ENCODE results near the gene MLLT6. TPM values are rescaled to one million over a fixed set of nuclear protein-coding genes. Genes with fewer than 3 reads are reported as not detected.

MLLT6 gene
- total RNA-seq, 3 donors from 2014 or later = 90.1 to 164 (median 112) TPM

- Histone ChIP-seq H3K4me1 (ENCODE audit: low read depth) (peaks cover 30% of the 10 kb centered on the region), H3K36me3 (ENCODE audit: low read depth) (no peaks in the 10 kb centered on the region), H3K9me3 (no peaks in the 10 kb centered on the region), H3K4me3 (no peak overlapping the region)
- no peak for TF ChIP-seq CTCF (IDR thresholded peaks at IDR 0.05)
- intact Hi-C loops (cut with DNase I, micrococcal nuclease) = no loop called here
- peak in 1 of 3 donors; percentile 32 for DNase-seq
- no peak for ATAC-seq
These were observed 35.0 kb downstream of the MLLT6 start for GRCh38 chr17:38740044-38740443.

GRCh38 chr17:38740806-38741205, 35.7 kb downstream of the MLLT6 start:
- DNase-seq = no peak
- no peaks in the 10 kb centered on the region for H3K36me3 ChIP-seq (ENCODE audit: low read depth)
- no peak for TF ChIP-seq CTCF (IDR thresholded peaks at IDR 0.05)
- H3K4me3 ChIP-seq = no peak overlapping the region
- peaks cover 30% of the 10 kb centered on the region for H3K4me1 ChIP-seq (ENCODE audit: low read depth)
- ATAC-seq = no peak
- intact Hi-C loops (cut with DNase I, micrococcal nuclease) = no loop called here
- H3K9me3 ChIP-seq = no peaks in the 10 kb centered on the region

GRCh38 chr17:38741461-38741860, 36.4 kb downstream of the MLLT6 start:
- DNase-seq = no peak

GRCh38 chr17:38741921-38742410, 36.9 kb downstream of the MLLT6 start:
- Histone ChIP-seq H3K4me1 (ENCODE audit: low read depth) (peaks cover 36% of the 10 kb centered on the region), H3K9me3 (no peaks in the 10 kb centered on the region), H3K4me3 (no peak overlapping the region), H3K36me3 (ENCODE audit: low read depth) (no peaks in the 10 kb centered on the region)
- ATAC-seq (peak; percentile 85), DNase-seq (peak; percentile 78 to 83 (median 82))
- no peak for TF ChIP-seq CTCF (IDR thresholded peaks at IDR 0.05)
- intact Hi-C loops (cut with DNase I, micrococcal nuclease) = no loop called here

More at GRCh38 chr17:38741461-38741860, 36.4 kb downstream of the MLLT6 start:
- Histone ChIP-seq H3K4me3 (no peak overlapping the region), H3K4me1 (ENCODE audit: low read depth) (peaks cover 32% of the 10 kb centered on the region), H3K9me3 (no peaks in the 10 kb centered on the region), H3K36me3 (ENCODE audit: low read depth) (no peaks in the 10 kb centered on the region)
- ATAC-seq = no peak
- intact Hi-C loops (cut with DNase I, micrococcal nuclease) = no loop called here
- no peak for TF ChIP-seq CTCF (IDR thresholded peaks at IDR 0.05)

- Histone ChIP-seq H3K4me3 (no peak overlapping the region), H3K4me1 (ENCODE audit: low read depth) (peaks cover 43% of the 10 kb centered on the region), H3K36me3 (ENCODE audit: low read depth) (no peaks in the 10 kb centered on the region), H3K9me3 (no peaks in the 10 kb centered on the region)
- intact Hi-C loops (cut with DNase I, micrococcal nuclease) = no loop called here
- no peak for TF ChIP-seq CTCF (IDR thresholded peaks at IDR 0.05)
- peak; percentile 79 for ATAC-seq
- DNase-seq = peak in 1 of 3 donors; percentile 83
These were observed 37.6 kb downstream of the MLLT6 start for GRCh38 chr17:38742411-38743308.
